ENCODE results near the gene MADCAM1.
"Not testable (repeated sequence)": the region's sequence is repeated elsewhere in the genome, so short reads cannot be mapped to it uniquely, and the experiment has no call there.

Gene MADCAM1

GRCh38 chr19:496112-496665 lies at the start of gene MADCAM1:
TSS of gene MADCAM1 (plus strand) at chr19:496486. CDS start at chr19:496500, 14 bp downstream.
- no peak for DNase-seq (ENCODE audit: low read depth in 2 of 3, low spot score in 1 of 3)

DNA sequence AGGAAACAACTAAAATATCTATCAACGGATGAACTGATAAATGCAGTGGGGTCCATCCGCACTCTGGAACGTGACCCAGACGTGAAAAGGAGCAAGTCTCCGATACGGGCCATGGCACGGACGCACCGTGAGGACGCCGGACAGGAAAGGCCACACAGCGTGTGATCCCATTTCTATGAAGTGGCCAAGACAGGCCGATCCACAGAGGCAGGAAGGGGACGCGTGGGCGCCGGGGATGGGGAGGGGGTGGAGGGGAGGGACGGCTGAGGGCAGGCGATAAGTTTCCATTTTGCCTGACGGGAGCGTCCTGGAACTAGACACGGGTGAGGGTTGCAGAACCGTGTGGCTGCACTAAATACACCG lies 49.2 kb upstream of the MADCAM1 start:
- DNase-seq (ENCODE audit: low read depth in 2 of 3, low spot score in 1 of 3), result no peak

DNA sequence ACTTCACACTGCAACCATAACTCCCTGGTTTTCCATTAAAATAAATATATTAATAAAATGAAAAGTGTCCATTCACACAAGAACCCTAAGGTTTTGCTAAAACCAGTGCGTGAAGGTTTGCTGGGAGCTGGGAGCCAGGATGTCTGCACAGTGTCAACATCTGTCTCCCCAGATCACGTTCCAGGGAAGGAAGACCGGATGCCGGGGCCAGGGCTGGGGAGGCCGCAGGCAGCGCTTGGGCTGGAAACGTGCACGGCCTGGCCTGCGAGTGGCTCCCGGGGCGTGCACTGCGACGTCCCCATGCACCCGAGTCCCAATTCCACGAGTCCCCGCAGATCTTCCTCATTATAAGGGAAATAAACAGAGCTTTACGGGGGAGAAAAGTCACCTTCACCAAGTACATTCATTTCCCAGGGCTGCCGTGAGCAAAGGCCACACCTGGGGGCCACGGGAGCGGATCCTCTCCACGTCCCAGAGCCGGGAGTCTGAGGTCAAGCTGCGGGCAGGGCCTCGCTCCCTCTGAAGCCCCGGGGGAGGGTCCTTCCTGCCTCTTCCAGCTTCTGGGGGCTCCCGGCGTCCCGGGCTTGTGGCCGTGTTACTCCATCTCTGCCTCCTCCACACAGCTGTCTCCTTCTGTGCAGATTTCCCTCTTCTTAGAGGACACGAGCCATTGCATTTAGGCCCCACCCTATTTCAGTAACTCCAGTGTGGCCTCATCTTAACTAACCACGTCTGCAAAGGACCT lies 48.3 kb upstream of the MADCAM1 start:
- no peak for DNase-seq (ENCODE audit: low read depth in 2 of 3, low spot score in 1 of 3)

DNA sequence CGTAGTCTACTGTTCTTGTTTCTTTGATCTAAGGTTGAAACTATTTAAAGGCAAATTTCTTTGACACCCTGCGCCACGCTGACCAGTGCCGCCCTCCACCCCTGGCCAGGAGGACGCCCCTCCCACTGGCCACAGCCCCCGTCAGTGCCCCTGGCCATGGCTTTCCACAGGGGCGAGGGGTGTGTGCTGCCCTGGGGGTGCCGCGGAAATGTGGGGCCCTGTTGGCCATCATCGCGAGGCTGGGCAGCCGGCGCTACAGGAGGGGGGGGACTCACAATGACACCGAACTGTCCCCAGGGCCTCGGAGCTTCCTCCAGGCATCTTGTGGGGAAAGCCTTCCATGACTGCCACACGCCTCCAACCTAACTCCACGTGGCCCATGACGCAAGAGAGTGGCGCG lies 46.4 kb upstream of the MADCAM1 start:
- DNase-seq (ENCODE audit: low read depth in 2 of 3, low spot score in 1 of 3), result no peak

DNA sequence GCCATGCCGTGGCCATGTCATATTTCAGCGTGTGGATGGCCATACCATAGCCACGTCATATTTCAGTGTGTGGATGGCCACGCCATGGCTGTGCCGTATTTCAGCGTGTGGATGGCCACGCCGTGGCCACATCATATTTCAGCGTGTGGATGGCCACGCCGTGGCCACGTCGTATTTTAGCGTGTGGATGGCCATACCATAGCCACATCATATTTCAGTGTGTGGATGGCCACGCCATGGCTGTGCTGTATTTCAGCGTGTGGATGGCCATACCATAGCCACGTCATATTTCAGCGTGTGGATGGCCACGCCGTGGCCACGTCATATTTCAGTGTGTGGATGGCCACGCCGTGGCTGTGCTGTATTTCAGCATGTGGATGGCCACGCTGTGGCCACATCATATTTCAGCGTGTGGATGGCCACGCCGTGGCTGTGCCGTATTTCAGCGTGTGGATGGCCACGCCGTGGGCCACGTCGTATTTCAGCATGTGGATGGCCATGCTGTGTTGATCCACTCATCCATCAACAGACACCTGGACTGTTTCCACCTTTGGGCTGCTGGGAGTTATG lies 45.3 kb upstream of the MADCAM1 start:
- not testable (repeated sequence) for DNase-seq (ENCODE audit: low read depth in 2 of 3, low spot score in 1 of 3)

DNA sequence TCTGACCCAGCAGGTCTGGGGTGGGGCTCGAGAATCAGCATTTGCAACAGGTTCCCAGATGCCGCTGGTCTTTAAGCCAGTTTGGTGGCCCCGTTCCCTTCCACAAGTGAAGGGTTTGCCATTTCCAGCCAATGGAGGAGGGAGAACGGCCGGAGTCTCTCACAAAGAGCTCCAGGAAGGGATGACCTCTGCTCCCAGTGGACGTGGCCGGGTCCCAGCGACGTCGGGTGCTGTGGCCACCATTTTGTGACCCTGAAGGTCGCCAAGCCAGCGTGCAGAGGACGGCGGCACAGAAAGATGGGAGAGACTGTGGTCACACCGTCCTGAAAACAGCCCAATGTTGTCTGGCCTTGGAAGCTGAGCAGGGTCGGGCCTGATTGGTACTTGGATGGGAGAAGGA lies 43.5 kb upstream of the MADCAM1 start:
- no peak for DNase-seq (ENCODE audit: low read depth in 2 of 3, low spot score in 1 of 3)

DNA sequence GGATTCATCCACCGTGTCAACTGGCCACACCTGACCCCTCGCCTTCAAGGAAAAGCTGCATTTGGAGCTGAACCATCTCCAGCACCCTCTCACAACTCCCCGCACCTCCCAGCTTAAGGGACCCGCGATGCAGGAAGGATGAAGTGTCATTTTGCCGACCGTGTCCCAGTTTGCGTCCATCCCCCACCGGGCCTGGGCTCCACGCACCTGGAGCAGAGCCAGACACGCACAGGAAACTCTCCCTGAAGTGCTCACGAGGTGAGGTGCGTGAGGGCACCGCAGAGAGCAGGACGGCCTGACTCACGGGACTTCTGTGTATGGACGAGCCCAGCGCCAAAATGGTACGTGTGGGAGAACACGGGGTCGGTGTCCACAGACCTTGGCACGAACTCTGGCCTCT lies 42.7 kb upstream of the MADCAM1 start:
- DNase-seq (ENCODE audit: low read depth in 2 of 3, low spot score in 1 of 3), result no peak

- no peak for DNase-seq (ENCODE audit: low read depth in 2 of 3, low spot score in 1 of 3)
These were observed 41.1 kb upstream of the MADCAM1 start for GRCh38 chr19:455031-455705.

DNA sequence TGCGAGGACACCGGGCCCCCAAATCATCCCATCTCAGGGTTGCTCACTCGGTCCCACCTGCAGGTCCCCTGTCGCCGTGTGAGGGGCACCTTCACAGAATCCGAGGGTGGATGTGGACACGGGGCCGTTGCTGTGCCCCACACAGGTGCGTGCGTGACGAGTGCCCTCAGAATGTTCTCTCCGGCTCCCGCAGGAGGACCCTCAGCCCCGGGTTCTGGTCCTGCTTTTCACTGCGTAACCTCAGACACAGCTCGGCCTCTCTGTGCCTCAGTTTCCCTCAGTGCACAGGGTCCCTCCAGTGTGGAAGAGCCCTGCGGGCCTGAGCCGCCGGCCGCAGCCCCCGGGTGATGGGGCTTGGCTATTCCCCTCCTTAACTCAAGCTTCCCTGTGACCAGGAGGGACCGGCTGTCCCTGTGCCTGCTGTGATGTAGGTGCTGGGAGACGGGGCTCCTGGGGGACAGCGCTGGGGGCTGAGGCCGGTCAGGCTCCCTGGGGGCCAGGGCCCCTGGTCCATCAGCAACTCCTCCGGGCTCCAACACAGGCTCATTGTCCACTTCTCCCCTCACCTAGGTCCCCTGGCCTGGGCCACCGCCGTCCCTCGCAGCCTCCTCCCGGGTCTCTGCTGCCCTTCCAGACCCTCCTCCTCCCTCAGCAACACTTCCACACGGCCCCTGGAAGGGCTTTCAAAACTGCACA lies 40.3 kb upstream of the MADCAM1 start:
- no peak for DNase-seq (ENCODE audit: low read depth in 2 of 3, low spot score in 1 of 3)

- DNase-seq (ENCODE audit: low read depth in 2 of 3, low spot score in 1 of 3), result no peak
These were observed 39.7 kb upstream of the MADCAM1 start for GRCh38 chr19:456547-457110.

GRCh38 chr19:457636-458035 lies 38.6 kb upstream of the MADCAM1 start:
- DNase-seq (ENCODE audit: low read depth in 2 of 3, low spot score in 1 of 3), result no peak

- DNase-seq (ENCODE audit: low read depth in 2 of 3, low spot score in 1 of 3), result no peak
These were observed 37.9 kb upstream of the MADCAM1 start for GRCh38 chr19:458091-459042.

GRCh38 chr19:459724-460511 lies 36.4 kb upstream of the MADCAM1 start:
- DNase-seq (ENCODE audit: low read depth in 2 of 3, low spot score in 1 of 3), result peak in 2 of 3 donors; percentile 8 to 14

GRCh38 chr19:460877-461720 lies 35.2 kb upstream of the MADCAM1 start, which contains the start of gene SHC2:
TSS of gene SHC2 (minus strand) at chr19:461033. CDS start at chr19:460996, 37 bp downstream.
- no peak for DNase-seq (ENCODE audit: low read depth in 2 of 3, low spot score in 1 of 3)

GRCh38 chr19:461721-462551 lies 34.4 kb upstream of the MADCAM1 start:
- DNase-seq (ENCODE audit: low read depth in 2 of 3, low spot score in 1 of 3), result no peak

GRCh38 chr19:463483-464207 lies 32.6 kb upstream of the MADCAM1 start:
- no peak for DNase-seq (ENCODE audit: low read depth in 2 of 3, low spot score in 1 of 3)

DNA sequence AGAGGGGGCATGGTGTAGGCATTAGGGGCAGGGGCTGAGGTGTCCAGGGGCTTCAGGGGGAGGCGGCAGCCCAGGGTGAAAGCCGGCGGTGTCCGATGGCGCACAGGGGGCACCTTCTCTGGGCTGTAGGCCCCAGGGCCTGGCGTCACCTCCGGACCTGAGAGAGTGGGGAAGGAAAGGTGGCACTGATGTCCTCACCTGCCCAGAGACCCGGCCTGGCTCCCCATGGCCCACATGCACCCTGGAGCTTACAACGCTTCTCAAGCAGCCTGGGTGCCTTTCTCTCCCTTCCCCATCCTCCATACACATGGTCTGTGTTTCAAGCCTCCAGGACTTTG lies 32.1 kb upstream of the MADCAM1 start:
- no peak for DNase-seq (ENCODE audit: low read depth in 2 of 3, low spot score in 1 of 3)
